Stimulated activated CD4-positive, alpha-beta T cell treated with anti-CD3 and anti-CD28 coated beads, Interleukin-15, amount 100 ng/mL, for 48 hours (primary cell): ENCODE measurements around the gene FOXP1.

Experiments
- DNase-seq, 2 donors: peaks; one replicate each; pipeline ENCODE4 v3.0.0-alpha.2; 2020; ENCODE audit warnings: low read depth in 2 of 2

Gene FOXP1

GRCh38 chr3:71564361-71564760 lies 19.2 kb downstream of the FOXP1 start:
- no peak for DNase-seq

DNA sequence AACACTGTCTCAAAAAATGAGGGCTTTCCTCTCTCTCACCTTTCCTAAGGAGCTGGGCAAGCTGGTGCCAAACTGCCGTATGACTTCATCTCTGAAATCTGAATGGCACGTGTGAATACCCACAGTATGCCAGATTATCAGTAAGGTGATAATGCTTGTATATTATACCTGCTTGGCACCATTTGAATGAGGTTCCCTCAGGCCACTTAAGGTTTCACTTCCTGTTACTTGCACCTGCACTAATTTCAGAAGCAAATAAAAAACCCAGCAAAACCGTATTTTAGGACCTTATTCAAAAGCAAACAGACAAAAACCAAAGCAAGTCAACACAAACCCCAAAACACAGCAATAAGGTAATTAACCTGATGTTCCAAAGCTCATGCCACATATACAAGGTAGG lies 19.7 kb downstream of the FOXP1 start:
- no peak for DNase-seq

DNA sequence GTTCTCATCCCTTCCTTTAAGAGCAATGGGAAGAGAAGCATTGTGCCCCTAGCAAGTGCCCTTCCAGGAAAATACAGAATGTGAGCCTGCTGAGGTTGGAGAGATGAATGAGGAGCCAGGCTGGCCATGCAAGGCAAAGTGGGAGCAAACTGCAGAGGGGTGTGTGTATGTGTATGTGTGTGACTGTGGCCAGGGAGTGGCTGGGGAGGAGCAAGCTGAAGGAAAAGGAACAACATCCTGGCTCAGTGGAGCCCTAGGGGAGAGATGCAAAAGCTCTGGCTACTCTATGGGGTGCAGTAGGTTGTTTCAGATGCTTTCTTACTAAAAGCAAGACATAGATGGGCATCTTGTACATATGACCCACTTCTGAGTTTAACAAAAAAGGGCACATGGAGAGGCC lies 20.6 kb downstream of the FOXP1 start:
- DNase-seq, result no peak

DNA sequence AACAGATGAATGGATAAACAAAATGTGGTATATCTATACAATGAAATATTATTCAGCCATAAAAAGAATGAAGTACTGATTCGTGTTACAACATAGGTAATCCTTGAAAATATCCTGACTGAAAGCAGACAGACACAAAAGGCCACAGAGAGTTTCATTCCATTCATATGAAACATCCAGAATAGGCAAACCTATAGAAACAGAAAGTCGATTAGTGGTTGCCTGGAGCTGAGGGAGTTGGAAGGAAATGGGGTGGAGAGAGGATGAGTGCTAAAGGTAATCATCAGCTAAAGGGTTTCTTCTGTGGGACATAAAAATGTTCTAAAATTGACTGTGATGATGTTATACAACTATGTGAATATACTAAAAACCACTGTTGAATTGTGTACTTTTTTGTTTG lies 22.9 kb downstream of the FOXP1 start:
- no peak for DNase-seq

- no peak for DNase-seq
These were observed 23.9 kb downstream of the FOXP1 start for GRCh38 chr3:71559578-71560162.

DNA sequence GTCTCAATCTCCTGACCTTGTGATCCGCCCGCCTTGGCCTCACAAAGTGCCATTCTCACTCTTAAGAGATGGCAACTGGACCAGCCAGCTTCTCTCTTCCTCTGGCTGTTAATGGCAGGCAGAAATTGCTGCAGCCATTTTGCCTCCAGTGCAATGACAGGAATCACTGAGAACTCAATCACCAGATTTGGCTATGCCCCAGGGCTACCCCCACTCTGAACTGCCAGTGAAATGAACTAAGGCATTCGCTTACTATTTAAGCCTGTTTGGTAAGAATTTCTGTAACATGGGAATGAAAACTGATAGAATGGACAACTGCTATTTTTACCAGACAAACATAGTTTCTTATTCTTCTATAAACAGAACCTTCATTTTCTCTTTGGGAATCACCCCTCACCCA lies 24.5 kb downstream of the FOXP1 start:
- no peak for DNase-seq

DNA sequence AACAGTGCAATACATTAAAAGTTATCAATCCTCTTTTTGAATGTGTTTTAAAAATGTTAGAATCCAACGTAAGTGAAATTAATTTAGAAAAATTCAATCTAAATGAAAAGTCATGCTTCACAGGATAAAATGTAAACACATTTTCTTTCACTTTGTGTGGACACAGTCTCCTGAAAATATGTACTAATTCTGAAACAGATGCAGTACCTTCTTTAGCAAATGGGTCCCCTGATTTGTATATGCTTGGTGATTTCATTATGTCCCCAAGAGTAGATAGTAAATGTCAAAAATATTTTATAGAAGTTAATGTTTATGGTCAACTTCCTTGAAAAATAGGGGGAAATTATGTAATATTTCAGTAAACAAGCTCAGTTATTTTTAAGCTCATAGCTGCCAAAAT lies 28.9 kb downstream of the FOXP1 start:
- no peak for DNase-seq

GRCh38 chr3:71551311-71551919 lies 32.1 kb downstream of the FOXP1 start:
- DNase-seq, result no peak

DNA sequence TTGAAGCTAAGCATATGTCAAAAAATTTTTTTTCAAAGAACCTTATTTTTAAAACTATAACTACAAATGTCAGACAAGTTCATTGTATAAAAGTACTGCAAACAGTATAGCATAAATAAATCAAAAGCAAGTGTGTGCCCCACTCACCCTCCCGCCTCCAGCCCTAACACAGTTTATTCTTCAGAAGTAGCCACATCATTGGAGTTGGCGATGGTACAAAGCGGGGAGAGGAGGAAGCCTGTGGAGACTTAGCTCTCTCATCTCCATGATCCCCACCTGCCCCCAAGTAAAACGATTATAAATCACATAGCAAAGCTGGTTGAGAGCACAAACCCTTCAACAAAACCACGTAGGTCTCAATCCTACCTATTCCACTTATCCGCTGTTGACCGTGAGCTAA lies 33.6 kb downstream of the FOXP1 start:
- no peak for DNase-seq

GRCh38 chr3:71548705-71549384 lies 34.7 kb downstream of the FOXP1 start:
- no peak for DNase-seq

DNA sequence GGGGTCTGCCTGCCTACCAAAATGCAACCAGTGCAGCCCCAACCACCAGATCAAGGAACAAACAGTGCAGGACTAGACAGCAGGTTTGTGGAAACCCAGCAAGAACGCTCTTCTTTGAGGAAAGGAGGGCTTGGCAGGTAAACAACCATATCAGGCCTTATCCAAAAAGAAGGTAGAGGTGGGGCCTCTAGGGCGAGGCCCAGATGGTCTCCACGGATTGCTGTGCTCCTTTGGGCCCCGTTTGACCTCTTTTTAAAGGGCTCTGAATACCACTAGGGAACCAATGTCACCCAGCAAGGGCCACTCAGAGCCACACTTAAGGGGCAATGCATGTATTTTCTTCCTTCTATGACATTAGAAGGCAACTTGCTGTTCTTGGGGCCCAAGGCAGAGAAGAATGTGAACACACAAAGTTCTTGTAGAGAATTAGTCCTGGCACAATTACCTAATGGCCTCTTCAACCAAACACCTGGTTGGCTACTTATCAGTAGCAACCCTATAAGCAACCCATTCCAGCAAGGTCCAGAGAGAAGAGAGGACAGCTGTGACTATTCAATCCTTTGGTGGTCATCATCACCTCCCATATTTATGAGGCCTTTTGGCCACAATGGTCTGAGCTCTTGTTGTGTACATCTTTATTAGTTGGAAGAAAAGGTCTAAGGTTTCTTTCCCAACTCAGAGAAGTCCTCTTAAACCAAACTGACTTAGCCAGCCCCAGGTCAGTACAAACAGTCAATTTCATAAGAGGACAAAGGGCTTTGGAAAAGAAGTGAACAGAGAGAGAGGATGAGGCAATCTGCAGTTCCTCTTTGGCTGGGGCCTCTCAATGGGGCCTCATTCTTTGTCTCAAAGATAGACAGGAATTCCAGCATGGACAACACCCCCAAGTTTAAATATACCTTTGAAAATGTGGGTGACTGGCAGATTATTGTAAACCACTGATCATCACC lies 36.0 kb downstream of the FOXP1 start:
- DNase-seq, result no peak

- DNase-seq, result no peak
These were observed 36.7 kb downstream of the FOXP1 start for GRCh38 chr3:71546821-71547220.

- DNase-seq, result no peak
These were observed 38.2 kb downstream of the FOXP1 start for GRCh38 chr3:71545330-71545729.

DNA sequence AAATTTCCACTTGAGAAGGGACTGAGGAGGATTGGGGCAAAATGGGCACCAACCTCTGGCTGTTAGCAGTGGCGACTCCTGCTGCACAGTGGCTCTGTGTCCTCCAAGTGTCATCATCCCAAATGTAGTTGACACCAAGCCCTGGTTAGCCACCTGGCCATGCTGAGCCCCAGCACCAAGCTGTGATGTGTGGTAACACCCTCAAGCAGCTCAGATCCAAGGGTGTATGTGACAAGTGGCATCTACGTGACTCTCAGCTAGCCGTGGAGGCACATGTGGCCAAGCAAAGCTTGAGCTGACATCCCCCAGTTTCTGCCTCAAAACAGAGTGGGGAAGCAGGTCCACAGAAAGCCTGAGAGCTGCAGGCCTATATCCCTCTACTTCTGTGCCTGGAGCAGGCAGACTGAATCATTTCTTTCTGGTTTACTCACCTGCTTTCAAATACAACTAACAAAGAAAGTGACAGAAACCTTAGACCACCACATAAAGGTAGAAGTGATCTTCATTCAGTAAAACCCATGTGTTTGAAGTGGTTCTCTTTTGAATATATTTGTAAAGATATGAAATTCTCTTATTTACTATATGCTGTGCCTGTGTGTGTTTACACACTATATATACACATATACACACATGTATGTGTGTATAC lies 40.0 kb downstream of the FOXP1 start:
- peak; percentile 7 to 20 for DNase-seq

DNA sequence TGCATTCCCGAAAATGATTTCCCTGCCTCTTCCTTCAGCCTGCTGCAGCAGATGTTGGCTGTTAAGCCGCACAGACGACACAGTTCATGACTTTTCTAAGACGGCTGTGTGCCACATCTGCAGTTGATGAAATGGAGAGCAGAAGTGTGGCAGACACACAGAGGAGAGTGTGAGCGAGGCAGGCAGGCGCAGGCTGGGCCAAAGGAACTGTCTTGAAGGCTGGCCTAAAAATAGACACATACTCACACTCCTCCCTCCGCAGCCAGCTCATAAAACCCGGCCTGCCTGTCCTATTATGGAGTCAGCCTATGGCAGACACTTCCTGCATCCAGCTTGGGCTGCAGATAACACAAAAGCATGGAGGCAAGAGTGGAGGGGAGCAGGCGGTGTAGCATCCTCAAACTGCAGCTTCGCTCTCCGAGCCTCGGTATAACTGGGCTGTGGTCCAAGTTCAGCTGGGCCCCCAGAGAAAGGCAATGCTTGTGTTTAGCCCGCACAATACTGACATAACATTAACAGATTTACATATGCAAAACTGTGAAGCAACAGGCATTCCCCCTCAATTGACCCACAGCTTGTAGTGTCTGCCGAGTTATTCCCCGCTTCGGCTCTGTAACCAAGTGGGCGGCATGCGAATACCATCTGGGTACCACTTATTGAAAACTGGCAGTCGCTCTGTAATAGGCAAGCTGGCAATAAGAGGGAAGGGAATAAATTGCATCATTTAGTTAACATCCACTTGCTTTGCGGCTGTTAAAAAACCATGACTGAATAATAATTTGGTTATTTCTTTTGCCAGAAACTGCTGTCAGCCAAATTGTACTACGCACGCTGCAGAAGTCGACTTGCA lies 40.8 kb downstream of the FOXP1 start:
- no peak for DNase-seq

DNA sequence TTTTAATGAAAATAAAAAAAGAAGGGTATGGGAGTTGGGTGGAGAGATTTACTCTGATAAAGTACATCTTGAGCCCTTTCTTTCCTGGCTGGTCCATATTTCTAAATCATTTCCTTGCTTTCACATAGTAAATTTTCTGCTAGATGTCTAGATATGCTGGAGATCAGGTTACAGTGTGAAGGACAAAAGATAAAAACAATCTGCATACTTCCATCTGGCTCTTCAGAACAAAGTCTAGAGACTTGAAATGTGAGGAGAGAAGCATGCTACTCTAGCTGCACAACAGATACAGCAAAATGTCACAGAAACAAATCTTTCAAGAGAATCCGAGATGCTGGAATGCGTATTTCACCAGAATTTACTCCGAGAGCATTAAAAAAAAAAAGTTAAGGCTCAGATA lies 42.2 kb downstream of the FOXP1 start:
- no peak for DNase-seq

DNA sequence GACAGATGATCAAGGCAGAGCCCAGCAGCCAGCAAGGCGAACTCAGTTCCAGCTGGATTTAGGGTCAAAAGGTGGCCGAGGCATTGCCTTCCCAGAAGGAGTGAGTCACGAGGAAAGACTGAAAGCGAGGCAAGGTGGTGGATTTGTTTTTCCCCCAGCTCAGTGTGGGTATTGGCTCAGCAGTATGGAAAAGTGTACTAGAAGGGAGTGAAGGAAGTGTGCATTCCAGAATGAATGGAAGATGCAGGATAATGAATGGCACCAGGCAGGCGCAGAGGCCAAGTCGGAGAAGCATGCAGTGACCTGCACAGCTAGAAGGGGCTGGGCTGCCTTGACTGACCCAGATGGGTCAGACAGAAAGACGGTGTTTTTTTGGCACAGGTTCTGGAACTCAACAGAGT lies 46.3 kb downstream of the FOXP1 start:
- no peak for DNase-seq

- no peak for DNase-seq
These were observed 47.1 kb downstream of the FOXP1 start for GRCh38 chr3:71536376-71536965.

DNA sequence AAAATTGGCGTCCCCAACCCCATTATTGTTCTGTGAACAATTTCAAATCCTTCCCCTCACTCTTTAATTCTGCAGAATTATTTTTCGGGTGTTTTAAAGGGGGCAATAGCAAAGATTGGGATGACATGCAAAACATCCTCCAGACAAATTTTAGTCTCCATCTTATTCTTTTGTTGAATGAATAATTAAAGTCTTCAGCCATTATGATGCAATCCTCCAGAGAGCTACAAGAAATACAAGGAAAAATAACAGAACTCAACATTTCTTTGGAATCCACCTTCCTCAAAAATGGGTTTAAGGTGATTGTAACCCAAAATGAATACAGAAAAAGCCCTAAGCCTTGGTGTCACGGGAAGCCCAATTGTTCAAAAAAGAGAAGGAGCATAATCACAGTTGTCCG lies 49.9 kb downstream of the FOXP1 start:
- no peak for DNase-seq

DNA sequence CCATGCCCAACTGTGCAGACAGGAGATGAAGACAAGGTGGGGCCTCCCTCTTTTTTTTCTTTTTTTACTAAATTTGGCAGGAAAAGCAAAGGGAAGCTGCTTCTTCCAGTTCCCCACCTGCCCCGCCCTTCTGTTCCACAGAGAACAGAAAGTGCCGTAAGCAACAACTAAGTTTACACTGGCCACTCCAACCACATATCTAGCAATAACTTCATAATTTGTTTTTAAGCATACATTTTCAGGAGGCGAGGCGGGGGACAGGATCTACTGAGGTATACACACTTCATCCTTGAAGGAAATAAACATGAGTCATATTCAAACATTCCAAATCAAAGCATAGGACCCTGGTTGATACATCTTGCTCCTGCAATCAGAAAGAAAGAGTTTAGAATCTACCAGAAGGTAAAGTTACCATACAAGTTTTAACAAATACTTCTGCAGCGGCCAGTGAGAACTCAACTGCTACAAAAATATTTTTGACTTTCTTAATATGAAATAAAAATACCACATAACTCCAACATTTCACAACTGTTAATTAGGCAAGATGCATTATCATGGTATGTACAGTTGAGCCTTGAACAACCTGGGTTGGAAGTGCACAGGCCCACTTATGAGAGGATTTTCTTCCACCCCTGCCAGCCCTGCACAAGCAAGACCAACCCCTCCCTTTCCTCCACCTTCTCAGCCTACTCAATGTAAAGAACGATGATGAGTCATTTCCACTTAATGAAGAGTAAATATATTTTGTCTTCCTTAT lies 50.7 kb downstream of the FOXP1 start:
- DNase-seq, result no peak
